VCaP (cell line): ENCODE data around the gene PLIN4.
A peak's percentile ranks its signal among the peaks of the same experiment; 100 is the strongest.

Experiments used
- H3K27ac ChIP-seq: fragments of 450-650 bp; 2 replicates; pipeline ENCODE4 v1.5.1; 2017
- TF ChIP-seq, protein P1 (sequence below): fragments of 450-650 bp; conservative IDR thresholded peaks from 2 replicates; pipeline ENCODE4 v1.5.1; 2017; ENCODE audit warnings: mild to moderate bottlenecking, moderate library complexity

The PLIN4 gene

DNA sequence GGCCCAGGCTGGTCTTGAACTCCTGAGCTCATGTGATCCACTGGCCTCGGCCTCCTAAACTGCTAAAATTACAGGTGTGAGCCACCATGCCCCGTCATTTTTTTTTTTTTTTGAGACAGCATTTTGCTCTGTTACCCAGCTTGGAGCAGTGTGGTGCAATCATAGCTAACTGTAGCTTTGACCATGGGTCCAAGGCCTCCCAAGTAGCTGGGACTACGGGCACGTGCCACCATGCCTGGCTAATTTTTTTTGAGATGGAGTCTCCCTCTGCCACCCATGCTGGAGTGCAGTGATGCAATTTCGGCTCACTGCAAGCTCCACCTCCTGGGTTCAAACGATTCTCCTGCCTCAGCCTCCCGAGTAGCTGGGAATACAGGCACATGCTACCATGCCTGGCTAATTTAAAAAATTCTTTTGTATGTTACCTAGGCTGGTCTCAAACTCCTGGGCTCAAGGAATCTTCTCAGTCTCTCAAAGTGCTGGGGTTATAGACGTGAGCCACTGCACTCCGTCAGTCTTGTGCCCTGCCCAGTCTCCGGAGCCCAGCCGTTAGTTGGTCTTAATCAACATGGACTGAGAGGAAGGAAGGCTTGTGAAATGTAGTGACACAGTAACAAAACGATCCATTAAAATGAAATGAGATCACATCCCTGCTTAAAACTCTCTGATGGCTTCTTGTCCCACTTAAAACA is 23.0 kb upstream of the PLIN4 start:
- no peak overlapping the region for H3K27ac ChIP-seq
- TF ChIP-seq, protein P1, sequence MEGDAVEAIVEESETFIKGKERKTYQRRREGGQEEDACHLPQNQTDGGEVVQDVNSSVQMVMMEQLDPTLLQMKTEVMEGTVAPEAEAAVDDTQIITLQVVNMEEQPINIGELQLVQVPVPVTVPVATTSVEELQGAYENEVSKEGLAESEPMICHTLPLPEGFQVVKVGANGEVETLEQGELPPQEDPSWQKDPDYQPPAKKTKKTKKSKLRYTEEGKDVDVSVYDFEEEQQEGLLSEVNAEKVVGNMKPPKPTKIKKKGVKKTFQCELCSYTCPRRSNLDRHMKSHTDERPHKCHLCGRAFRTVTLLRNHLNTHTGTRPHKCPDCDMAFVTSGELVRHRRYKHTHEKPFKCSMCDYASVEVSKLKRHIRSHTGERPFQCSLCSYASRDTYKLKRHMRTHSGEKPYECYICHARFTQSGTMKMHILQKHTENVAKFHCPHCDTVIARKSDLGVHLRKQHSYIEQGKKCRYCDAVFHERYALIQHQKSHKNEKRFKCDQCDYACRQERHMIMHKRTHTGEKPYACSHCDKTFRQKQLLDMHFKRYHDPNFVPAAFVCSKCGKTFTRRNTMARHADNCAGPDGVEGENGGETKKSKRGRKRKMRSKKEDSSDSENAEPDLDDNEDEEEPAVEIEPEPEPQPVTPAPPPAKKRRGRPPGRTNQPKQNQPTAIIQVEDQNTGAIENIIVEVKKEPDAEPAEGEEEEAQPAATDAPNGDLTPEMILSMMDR: no peak

DNA sequence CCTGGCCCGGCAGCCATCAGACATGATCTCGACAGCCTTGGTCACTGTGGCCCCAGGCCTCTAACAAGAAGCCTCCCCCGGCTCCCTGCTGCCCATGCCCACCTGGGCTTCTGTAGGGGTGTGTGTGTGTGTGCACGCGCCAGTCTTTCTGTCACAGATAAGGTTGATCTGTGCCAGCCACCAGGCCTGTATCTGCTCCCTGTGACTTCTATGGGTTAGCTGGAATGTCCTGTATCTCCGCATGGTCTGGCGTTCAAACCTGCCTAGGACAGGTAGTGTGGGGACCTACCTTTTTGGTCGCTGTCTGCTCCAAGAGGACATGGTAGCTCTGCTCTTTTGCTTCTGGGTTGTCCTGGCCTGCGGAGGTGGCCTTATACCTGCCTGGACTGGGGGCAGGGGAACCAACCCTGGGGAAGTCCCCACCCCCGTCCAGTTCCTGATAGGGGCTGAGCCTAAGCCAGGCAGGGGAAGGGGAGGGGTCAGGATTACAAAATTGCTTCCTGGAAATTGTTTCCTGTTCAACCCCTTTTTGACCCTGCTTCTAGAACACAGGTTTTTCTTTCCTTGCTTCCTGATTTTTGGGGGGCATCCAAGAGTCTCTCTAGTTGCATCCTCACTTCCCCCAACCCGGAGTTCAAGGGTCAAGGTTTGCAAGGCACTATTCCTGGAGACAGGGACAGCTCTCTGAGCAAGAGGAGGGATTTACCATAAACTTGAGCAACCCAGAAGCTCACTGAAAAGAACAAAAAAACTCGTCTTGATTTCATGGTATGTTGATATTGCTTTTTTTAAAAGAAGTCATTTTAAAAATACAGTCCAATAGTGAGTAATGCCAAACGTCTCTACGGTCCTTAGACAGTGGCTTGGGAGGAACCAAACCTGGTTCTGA is 21.7 kb upstream of the PLIN4 start, which contains the start of gene LRG1:
Gene LRG1, minus strand, starts transcription at position 344 of the 889 bp plus-strand sequence. Its CDS starts 23 bp downstream, at position 321.
- TF ChIP-seq, protein P1: no peak
- H3K27ac ChIP-seq: no peak within 1 kb of the TSS

DNA sequence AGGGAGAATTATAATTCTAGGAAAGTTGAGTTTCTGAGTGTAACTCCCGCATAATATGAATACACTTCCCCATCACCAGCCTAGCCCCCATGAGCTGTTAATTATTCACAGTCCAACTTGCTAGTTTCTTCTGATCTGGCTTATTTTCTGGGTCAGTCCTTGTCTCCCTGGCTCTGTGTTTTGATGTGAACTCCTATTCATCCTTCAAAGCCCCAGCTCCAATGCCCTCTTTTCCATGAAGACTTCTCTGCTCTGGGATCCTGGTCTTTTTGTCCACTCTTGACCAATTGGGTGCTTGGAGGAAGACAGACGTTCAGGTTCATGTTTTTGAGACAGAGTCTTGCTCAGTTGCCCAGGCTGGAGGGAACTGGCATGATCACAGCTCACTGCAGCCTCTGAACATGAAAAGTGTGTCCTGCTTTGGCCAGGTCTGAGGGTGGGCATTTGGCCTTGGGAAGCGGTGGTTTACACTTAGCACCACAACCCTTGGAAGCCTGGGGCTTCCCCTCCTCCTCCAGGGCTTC is 20.9 kb upstream of the PLIN4 start:
- TF ChIP-seq, protein P1: no peak
- no peak overlapping the region for H3K27ac ChIP-seq

DNA sequence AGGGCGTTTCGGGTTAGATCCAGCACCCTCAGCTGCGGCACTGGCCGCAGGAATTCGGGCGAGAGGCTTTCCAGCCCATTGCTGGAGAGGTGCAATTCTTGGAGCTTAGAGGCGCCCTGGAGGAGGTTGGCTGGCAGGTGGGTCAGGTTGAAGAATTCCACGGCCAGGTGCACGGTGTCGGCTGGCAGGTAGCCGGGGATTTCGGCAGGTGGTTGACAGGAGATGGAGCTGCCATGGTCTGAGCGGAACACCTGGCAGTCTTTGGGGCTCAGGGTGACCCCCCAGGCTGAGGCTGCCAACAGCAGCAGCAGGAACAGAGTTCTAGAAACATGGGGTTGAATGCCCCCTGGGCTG is 20.3 kb upstream of the PLIN4 start:
- TF ChIP-seq, protein P1: no peak
- no peak overlapping the region for H3K27ac ChIP-seq

DNA sequence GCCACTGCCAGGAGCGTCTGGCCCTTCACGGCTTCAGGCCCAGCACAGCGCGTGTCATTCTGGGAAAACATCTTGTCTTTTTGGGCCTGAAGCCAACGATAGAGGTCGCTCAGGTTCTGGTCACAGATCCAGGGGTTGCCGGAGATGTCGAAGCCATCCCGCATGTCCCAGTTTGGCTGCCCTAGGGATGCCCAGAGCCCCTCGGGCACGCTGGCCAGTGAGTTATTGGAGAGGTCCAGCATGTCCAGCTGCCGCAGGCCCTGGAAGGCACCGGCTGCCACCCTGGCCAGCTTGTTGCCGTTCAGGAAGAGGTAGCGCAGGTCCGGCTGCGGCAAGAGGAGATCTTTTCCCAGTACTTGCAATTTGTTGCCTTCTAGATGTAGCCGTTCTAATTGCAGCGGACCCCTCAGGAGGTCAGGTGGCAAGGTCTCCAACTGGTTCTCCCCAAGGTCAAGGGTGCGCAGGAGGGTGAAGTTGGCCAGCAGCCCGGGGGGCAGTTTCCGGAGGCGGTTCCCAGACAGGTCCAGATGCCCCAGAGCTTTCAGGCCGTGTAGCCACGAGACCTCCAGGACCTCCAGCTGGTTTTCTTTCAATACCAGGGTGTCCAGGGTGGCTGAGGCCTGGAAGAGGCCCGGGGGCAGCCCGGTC is 19.8 kb upstream of the PLIN4 start:
- H3K27ac ChIP-seq: no peak overlapping the region
- TF ChIP-seq, protein P1: no peak

DNA sequence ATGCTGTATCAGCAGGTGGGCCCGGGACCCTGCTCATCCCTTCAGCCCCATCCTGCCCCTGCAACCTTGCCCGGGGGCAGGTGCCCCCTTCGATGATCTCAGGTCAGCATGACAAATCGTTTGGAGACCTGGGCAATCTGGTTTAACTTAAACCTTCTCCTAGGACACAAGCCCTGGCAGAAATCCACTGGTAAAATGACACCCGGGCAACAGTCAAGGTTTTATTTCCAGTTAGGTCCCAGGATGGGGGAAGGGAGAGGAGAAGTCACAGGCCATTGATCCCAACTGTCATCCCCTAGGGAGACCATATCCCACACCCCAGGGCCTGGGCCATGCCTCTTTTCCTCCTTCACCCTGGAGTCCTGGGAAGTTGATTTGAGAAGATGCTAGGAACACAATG is 18.5 kb upstream of the PLIN4 start:
- peak overlapping the region; percentile 18; the same call in 1 of the 2 replicates for H3K27ac ChIP-seq
- TF ChIP-seq, protein P1: no peak
